Measurements from ENCODE around the gene CIP2A. TPM values are rescaled to one million over a fixed set of nuclear protein-coding genes. Genes with fewer than 3 reads are reported as not detected.
A peak's percentile ranks its signal among the peaks of the same experiment; 100 is the strongest.
"Not testable (repeated sequence)": the region's sequence is repeated elsewhere in the genome, so short reads cannot be mapped to it uniquely, and the experiment has no call there.

Gene CIP2A
- total RNA-seq = 21.0 and 25.1 TPM in 2 replicates
- long read RNA-seq, partial matches to known transcripts = 175 of 198 reads
- long read RNA-seq, other reads (novel, unspliced or antisense) = 23 of 198 reads

DNA sequence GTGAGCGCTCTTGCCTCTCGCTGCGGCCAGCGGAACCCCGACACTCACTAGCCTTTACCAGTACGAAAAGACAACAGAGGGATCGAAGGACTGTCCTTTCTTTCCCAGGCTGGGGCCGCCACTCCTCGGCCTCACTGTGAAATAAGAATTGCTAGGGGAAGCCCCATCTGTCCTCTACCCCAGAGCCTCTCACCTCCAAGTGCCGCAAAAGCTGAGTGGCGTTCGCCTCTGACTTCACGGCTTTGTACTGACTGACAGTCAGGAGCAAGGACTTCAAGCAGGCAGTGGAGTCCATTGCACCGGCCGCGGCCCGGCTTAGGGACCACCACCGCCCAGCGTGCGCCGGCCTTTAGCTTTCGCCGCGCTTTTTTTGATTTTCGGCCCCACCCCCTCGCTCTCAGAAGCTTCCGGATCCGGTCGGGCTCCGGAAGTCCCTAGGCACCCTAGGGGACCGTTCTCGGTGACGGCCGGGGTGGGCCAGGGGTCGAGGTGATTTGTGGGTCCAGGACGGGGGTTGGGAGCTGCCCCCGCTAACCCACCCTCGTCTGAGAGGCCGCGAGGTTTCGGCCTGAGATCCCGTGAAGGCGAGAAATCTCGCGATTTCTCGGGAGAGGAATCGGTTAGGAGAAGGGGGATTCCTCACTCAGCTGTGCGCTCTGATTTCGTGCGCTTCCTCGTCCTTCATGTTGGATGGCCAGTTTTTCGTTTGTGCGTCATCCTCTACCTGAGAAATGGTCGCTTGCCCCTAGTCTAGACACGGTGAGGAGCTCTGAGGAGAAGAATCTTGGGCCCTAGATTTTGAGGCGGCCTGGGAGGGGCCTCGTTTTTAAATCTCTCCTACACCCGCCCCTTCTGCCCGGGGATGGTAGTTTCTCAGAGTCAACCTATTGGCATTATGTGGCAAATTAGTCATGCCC lies at the start of gene CIP2A, which contains the start of gene DZIP3:
TSS of gene CIP2A (minus strand) at position 358 of the 917 bp plus-strand sequence. CDS start at position 295, 63 bp downstream.
TSS of gene DZIP3 (plus strand) at position 642 of the 917 bp plus-strand sequence. CDS start 15,685 bp downstream, outside the sequence.
- TF ChIP-seq, protein P1, sequence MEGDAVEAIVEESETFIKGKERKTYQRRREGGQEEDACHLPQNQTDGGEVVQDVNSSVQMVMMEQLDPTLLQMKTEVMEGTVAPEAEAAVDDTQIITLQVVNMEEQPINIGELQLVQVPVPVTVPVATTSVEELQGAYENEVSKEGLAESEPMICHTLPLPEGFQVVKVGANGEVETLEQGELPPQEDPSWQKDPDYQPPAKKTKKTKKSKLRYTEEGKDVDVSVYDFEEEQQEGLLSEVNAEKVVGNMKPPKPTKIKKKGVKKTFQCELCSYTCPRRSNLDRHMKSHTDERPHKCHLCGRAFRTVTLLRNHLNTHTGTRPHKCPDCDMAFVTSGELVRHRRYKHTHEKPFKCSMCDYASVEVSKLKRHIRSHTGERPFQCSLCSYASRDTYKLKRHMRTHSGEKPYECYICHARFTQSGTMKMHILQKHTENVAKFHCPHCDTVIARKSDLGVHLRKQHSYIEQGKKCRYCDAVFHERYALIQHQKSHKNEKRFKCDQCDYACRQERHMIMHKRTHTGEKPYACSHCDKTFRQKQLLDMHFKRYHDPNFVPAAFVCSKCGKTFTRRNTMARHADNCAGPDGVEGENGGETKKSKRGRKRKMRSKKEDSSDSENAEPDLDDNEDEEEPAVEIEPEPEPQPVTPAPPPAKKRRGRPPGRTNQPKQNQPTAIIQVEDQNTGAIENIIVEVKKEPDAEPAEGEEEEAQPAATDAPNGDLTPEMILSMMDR (IDR thresholded peaks at IDR 0.05; ENCODE audit: unreplicated experiment) = no peak
- Mint-ChIP-seq H3K9me3 (ENCODE audit: low read depth) (no peaks in the 10 kb centered on the region), H3K36me3 (ENCODE audit: insufficient read depth) (no peaks in the 10 kb centered on the region), H3K4me3 (ENCODE audit: low read depth) (peak within 1 kb of the TSS; percentile 99), H3K4me1 (ENCODE audit: low read depth) (peaks cover 19% of the 10 kb centered on the region), H3K27me3 (no peaks in the 10 kb centered on the region), H3K27ac (peak within 1 kb of the TSS; percentile 100)
- peak; percentile 93 for DNase-seq (ENCODE audit: low spot score, unreplicated experiment)

DNA sequence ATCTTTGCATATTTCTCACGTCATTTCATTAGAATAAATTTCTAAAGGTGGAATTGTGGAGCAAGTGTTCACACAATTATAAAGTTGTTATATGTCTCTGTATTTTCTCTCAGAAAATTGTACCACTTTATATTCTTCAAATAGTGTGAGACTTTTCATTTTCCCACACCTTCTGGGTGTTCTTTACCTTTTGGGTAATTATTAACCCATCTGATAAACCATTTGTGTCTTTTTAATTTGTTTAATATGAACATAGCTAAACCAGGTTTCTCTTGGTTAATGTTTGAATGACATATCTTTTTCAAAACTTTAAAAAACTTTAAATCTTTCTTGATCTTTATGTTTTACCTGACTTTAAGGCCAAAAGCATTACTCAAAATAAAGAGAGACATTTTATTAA lies 40.7 kb upstream of the CIP2A start:
- DNase-seq (ENCODE audit: low spot score, unreplicated experiment) = no peak
- Mint-ChIP-seq H3K4me3 (ENCODE audit: low read depth) (no peak overlapping the region), H3K36me3 (ENCODE audit: insufficient read depth) (peaks cover 20% of the 10 kb centered on the region), H3K27ac (no peak overlapping the region), H3K9me3 (ENCODE audit: low read depth) (no peaks in the 10 kb centered on the region), H3K4me1 (ENCODE audit: low read depth) (peaks cover 12% of the 10 kb centered on the region), H3K27me3 (no peaks in the 10 kb centered on the region)
- TF ChIP-seq, protein P1 (IDR thresholded peaks at IDR 0.05; ENCODE audit: unreplicated experiment) = no peak

DNA sequence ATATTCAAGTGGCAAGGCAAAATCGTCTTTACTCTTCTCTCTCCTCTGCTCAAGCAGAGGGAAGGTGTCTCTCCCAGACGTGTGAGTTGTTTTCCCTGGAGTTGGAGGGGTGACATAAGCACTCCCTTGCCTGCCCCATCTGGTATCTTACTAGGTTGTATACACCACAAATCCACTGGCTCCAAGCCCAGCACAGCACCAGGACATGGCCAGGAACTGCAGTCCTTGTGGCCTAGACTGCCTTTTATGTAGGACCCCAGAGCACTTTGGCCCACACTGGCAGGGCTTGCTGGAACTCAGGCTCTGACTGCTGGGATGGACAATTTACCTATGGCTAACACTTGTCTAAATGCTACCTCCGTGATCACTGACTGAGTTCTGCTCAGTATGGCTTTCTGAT lies 34.3 kb upstream of the CIP2A start:
- no peak overlapping the region for H3K4me3 Mint-ChIP-seq (ENCODE audit: low read depth)
- H3K27me3 Mint-ChIP-seq = no peaks in the 10 kb centered on the region
- H3K27ac Mint-ChIP-seq = no peak overlapping the region
- DNase-seq (ENCODE audit: low spot score, unreplicated experiment) = no peak
- TF ChIP-seq, protein P1 (IDR thresholded peaks at IDR 0.05; ENCODE audit: unreplicated experiment) = no peak
- H3K4me1 Mint-ChIP-seq (ENCODE audit: low read depth) = no peaks in the 10 kb centered on the region
- H3K9me3 Mint-ChIP-seq (ENCODE audit: low read depth) = peaks cover 4% of the 10 kb centered on the region
- peaks cover 15% of the 10 kb centered on the region for H3K36me3 Mint-ChIP-seq (ENCODE audit: insufficient read depth)

DNA sequence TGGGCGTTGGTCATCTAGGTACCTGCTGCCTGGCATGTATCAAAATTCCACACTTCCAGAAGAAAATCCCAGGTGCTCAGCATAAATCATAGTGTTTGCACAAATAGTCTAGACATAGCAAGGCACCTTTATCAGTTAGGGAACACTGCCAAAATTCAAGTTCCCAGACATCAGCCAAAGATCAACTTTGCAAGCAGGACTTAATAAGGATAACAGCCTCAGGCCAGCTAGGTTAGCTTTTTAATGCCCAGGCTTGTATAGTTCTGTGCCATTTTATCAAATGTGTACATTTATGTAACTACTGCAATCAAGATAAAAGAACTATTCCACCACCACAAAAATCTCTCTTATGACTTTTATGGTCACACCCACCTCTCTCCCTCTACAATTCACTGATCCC lies 31.0 kb upstream of the CIP2A start:
- DNase-seq (ENCODE audit: low spot score, unreplicated experiment) = no peak
- peaks cover 13% of the 10 kb centered on the region for H3K36me3 Mint-ChIP-seq (ENCODE audit: insufficient read depth)
- TF ChIP-seq, protein P1 (IDR thresholded peaks at IDR 0.05; ENCODE audit: unreplicated experiment) = no peak
- H3K4me3 Mint-ChIP-seq (ENCODE audit: low read depth) = no peak overlapping the region
- H3K4me1 Mint-ChIP-seq (ENCODE audit: low read depth) = no peaks in the 10 kb centered on the region
- H3K27me3 Mint-ChIP-seq = no peaks in the 10 kb centered on the region
- H3K9me3 Mint-ChIP-seq (ENCODE audit: low read depth) = peaks cover 4% of the 10 kb centered on the region
- H3K27ac Mint-ChIP-seq = no peak overlapping the region

DNA sequence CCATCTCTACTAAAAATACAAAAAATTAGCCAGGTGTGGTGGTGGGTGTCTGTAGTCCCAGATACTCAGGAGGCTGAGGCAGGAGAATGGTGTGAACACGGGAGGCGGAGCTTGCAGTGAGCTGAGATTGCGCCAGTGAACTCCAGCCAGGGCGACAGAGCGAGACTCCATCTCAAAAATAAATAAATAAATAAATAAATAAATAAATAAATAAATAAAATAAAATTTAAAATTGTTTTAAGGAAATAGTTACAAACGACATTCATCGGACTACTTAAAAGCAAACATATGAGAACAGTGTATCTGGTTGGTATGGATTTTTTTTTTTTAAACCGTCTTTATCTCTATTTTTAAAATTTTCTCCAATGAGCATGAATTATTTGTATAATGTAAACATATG lies 26.9 kb upstream of the CIP2A start:
- not testable (repeated sequence) for DNase-seq (ENCODE audit: low spot score, unreplicated experiment); H3K27me3 Mint-ChIP-seq; H3K9me3 Mint-ChIP-seq (ENCODE audit: low read depth); H3K36me3 Mint-ChIP-seq (ENCODE audit: insufficient read depth); H3K27ac Mint-ChIP-seq; H3K4me1 Mint-ChIP-seq (ENCODE audit: low read depth); H3K4me3 Mint-ChIP-seq (ENCODE audit: low read depth)
